Medulla oblongata (tissue), 1 donor: Measurements from ENCODE around the gene SMIM26.
A peak's percentile ranks its signal among the peaks of the same experiment; 100 is the strongest.
"Not testable (repeated sequence)": the region's sequence is repeated elsewhere in the genome, so short reads cannot be mapped to it uniquely, and the experiment has no call there.

Experiments
- DNase-seq: peaks from one replicate; pipeline ENCODE4 v3.0.0-alpha.2; 2015; ENCODE audit errors: extremely low spot score

The SMIM26 gene, protein sequence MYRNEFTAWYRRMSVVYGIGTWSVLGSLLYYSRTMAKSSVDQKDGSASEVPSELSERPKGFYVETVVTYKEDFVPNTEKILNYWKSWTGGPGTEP

DNA sequence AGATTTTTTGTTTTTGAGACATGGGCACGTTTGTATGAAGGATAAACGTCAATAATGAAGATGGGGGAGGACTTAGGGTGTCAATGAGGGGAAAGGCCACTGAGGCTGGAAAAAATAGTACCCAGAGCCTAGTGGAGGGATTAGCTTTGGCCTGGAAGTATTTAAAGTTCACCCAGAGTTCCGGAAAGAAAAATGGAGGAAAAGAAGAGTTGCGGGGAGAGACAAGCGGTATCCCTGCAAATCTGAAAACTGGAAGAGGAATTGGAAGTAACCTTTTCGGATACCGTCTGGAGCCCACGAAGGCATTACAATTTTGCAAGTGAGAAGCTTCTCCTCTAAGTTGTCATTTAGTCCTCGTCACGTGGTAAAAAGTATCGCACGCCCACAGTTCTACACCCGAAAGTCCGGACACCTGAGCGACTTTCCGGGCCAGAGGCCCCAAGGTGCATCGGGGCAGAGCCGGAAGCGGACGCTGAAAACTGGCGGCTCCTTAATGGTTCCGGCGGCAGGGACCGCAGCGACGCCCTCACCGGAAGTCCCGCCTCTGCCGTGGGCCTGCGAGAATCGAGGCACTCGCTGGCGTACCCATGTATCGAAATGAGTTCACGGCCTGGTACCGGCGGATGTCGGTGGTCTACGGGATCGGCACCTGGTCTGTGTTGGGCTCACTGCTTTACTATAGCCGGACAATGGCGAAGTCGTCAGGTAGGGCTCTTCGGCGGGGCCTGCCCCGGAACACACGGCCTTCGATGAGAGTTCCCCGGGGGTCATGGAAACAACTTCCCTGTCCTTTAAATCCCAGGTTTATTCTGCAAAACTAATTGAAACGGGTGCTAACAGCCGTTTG, at the start of gene SMIM26:
Gene SMIM26 (plus strand): TSS at position 541 of the 847 bp plus-strand sequence. CDS start 47 bp downstream, at position 588.
- DNase-seq: peak; percentile 93

DNA sequence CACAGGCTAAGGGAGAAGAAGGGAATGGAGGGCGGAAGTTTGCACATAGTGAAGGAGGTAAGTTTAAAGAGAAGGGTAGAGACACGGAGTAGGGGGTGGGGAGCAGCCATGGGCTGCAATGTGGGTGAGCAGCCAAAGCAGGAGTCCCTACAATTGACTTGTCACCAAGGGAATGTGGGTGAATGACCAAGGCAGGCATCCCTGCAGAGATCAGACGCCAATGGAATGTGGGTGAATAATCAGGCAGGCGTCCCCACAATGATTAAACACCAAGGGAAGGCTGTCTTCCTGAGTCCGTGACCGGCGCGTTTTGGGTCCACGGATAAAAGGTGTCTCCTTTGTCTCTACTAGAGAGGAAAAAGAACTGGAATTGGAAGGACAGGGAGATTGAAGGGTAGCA, 45.2 kb upstream of the SMIM26 start:
- DNase-seq: not testable (repeated sequence)

DNA sequence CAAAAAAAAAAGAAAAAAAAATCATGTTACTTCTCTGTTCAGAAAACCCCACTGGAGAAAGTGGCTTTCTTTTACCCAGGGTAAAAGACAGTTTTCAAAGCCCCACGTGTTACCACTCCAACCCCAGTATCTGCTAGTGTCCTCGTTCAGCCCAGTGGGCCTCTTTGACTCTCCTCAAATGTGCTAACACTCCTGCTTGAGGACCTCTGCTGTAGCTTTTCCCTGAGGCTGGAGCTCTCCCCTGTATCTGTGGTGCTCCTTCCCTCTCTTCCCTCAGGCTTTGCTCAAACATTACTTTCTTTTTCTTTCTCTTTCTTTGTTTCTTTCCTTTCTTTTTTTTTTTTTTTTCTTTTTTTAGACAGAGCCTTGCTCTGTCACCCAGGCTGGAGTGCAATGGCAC, 44.2 kb upstream of the SMIM26 start:
- no peak for DNase-seq

DNA sequence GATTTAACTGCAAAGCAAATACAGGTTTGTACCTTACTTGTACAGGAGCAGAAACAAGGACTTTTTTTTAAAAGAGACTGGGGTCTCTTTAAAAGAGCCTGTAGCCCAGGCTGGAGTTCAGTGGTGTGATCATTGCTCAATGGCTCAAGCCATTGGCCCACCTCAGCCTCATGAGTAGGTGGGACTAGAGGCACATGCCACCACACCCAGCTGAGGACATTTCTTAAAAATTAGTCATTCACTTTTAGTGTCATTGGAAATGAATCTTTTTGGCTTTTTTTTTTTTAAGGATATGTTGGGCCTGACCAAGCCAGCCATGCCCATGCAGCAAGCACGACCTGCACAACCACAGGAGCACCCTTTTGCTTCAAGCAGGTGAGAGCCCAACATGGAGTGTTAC, 42.6 kb upstream of the SMIM26 start:
- no peak for DNase-seq

DNA sequence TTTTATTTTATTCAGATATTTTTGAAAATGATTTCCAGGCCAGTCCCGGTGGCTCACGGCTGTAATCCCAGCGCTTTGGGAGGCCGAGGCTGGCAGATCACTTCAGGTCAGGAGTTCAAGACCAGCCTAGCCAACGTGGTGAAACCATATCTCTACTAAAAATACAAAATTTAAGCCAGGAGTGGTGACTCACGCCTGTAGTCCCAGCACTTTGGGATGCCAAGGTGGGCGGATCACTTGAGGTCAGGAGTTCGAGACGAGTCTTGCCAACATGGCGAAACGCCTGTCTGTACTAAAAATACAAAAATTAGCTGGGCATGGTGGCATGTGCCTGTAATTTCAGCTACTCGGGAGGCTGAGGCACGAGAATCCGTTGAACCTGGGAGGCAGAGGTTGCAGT, 40.5 kb upstream of the SMIM26 start:
- not testable (repeated sequence) for DNase-seq

DNA sequence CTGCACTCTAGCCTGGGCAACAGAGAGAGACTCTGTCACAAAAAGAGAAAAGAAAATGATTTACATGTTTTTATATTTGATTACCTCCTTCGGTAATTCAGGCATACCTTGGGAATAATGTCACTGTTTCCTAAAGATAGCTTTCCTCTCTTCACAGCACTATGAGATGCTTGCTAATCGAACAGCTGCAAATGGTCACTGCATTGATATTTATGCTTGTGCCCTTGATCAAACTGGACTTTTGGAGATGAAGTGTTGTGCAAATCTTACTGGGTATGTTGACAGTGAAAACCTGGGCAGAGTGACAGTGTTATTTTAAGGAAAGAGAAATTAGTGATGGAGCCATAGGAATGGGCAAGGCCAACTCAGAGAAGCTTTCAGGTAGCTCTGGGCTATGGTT, 39.9 kb upstream of the SMIM26 start:
- no peak for DNase-seq

DNA sequence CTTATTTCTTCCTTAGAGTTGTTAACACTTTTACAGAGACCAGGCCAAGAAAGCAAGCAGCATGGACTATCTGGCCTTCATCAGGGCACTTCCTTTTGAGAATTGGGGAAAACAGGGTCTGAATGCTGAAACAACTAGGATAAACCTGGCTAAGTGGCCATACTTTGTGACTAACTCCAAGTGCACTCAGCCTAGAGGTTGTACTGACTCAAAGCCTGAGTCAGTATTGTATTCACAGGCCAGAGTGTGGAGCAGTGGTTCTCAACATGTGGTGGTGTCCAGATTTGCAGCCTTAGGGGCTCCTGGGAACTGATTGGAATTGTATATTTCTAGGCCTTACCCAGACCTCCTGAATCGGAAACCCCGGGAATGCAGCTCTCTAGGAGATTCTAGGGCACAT, 39.4 kb upstream of the SMIM26 start:
- no peak for DNase-seq

DNA sequence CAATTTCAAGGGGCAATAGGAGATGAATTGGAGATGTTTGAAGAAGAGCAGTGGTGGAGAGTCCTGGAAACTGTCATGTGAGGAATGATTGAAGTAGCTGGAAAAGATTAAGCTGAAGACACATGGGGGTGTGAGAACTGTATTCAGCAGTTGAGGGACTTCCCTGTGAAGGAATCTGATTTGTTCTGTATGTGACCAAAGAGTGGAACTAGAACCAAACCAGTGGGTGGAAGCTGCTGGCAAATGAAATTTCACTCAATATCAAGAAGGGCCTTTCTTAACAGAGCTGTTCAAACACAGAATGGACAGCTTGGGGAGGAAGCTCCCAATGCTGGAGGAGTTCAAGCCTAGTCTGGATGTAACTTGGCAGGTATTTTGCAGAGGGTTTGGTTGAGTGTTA, 38.2 kb upstream of the SMIM26 start:
- no peak for DNase-seq

DNA sequence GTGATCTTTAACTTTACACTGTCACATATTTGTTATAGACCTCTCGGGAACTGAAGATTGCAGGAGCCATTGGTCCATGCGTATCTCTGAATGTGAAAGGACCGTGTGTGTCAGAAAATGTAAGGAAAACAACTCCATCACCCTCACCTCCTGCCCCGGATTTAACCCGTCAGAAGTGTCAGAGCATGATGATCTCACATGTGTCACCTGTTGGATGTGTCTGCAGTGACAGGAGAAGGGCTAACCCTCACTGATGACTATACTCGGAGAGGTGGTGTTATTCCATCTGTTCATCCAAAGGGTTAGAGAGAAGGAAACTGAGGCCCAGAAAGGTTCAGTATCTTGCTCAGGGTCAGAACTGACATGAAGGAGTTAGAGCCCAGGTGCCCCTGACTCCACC, 34.6 kb upstream of the SMIM26 start:
- no peak for DNase-seq

DNA sequence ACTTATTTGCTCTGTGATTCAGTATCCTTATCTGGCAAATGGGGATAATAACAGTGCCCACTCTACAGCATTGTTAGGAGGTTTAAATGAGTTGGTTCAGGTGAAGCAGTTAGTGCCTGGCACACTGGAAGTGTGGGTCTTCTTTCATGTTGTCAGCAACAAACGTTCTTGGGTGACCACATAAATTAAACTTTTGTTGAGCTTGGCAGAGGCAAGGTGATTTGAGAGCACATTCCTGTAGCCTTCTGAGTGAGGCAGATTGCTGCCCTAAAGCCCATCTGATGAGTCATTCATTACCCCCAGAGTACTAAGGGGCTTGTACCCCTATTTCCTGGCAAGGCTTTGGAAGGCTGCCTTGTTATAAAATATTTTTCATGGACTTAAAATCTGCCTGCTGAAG, 33.7 kb upstream of the SMIM26 start:
- no peak for DNase-seq

DNA sequence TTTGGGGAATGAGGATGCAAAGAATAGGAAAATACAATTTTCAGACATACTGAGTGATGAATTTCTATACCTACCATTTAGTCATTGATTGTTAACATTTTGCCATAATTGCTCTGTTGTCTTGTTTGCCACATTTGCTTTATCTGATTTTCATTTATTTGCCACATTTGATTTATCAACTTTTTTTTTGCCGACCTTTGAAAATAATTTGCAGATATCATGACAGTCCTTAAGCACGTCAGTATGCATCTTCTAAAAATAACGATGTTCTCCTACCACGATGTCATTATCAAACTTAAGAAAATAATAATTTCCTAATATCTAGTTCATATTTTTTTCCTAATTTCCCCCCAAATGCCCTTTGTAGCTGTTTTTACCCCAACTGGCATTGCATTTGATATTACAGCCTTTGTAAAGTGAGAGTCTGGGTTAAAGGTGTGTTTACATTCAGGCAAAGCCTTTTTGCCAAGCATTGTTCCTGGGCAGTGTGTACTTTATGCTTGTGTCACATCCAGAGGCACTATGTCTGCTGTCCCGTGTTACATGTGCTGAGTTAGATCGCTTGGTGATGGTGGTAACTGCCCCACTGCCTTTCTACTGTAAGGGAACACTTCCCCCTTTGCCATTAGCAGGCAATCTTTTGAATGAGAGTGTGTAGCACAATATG, 33.1 kb upstream of the SMIM26 start:
- no peak for DNase-seq

DNA sequence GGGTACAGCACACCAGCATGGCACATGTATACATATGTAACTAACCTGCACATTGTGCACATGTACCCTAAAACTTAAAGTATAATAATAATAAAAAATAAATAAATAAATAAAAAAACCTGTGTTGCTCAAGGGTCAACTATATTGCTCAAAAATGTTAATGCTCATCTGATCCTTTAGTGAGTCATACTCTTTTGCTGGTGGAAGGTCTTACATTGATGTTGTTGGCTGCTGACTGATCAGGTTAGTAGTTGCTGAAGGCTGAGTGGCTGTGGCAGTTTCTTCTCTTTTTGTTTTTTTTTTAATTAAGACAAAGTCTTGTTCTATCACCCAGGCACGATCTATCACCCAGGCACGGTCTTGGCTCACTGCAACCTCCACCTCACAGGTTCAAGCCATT, 29.6 kb upstream of the SMIM26 start:
- no peak for DNase-seq

DNA sequence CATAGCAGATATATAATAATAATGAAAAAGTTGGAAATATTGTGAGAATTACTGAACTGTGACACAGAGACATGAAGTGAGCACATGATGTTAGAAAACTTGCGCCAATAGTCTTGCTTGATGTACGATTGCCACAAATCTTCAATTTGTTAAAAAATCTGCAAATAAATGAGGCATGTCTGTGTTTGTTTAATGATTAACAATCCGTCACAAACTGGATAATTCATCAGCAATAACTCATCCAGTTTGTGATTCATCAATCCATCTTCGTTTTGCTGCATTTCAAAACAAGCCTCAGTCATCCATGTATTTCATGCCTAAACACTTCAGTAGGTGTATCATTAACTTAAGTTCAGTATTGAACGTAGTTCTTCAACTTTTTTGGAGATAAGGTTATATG, 25.5 kb upstream of the SMIM26 start:
- no peak for DNase-seq

DNA sequence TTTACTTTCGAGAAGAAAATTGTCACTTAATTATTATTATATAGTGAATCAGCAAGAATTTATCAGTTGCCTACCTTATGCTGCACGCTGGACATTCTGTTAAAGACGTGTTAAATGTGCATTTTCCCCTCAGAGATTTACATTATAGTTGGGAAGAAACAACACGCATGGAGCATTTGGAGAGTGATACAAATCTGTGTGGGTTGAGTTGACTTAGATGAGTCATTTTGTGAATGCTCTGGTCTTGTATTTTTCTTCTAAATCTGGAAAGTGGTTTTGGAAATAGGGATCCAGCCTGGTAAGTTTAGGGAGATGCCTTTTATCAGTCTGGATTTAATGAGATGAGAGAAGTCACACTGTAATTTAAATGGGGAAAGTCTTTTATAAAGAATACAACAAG, 24.0 kb upstream of the SMIM26 start:
- no peak for DNase-seq

DNA sequence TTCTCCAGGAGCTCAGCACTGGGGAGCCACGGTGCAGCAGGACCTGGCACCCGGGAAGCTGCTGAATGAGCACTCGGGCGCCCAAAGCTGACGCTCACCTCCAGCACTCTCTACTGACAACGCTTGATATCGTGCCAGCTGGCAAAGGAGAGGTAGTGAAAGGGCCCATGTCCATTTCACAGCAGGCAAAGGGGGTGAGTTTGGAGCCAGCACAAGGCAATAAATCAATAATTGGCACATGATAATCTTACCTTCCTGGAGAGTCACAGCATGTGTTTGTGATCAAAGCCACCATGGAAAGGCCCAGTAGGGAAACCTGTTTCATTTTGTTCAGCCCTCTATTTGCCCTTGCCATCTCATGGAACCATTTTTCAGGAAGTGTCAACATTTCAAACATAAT, 23.3 kb upstream of the SMIM26 start:
- DNase-seq: no peak

DNA sequence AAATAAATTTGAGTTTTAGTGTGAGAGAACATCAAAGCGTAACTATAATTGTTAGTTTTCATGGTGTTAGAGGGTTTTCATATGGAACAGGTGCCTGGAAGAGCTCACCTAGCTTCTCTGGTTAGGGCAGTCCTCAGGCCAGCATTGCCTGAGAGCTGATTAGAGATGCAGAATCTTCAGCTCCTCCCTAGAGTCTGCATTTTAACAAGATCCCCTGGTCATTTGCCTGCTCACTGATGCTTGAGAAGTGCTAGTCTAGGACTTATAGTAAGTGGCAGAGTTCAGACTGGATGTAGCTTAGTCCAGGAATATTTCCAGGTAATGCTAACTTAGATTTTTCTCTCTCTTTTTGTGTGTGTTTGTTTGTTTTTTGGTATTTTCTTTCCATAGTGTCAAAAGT, 21.7 kb upstream of the SMIM26 start:
- no peak for DNase-seq

DNA sequence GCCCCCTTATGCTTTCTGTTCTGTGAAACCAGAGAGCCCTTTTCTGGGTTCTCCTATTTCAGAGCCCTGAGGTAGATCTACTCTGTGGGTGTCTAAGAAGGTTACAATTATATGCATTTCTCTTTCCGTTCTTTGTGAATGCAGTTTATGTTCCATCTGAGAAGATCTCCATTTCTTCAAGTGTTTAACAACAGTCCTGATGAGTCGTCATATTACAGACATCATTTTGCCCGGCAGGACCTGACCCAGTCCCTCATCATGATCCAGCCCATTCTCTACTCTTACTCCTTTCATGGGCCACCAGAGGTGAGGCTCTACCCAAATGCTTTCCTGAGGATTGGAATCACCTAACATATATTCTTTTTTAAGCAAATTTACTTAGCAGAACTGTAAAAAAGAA, 18.8 kb upstream of the SMIM26 start:
- DNase-seq: no peak

DNA sequence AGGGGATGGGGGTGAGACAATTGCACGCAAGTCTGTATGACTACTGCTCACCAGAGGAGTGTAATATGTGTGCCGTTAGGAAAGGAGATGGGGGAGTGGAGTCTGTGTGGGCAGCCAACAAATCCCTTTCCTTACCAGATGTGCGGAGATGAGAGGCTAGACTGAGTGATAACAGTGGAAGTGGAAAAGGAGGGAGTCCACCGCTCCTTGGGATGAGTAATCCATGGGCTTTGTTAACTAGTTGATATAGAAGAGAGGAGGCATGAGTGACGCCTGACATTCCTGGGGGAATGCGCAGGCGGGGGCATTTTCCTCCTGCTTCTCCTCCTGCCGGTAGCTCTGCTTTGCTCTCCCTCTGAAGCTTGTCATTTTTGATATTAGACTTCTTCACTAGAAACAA, 13.5 kb upstream of the SMIM26 start:
- no peak for DNase-seq

DNA sequence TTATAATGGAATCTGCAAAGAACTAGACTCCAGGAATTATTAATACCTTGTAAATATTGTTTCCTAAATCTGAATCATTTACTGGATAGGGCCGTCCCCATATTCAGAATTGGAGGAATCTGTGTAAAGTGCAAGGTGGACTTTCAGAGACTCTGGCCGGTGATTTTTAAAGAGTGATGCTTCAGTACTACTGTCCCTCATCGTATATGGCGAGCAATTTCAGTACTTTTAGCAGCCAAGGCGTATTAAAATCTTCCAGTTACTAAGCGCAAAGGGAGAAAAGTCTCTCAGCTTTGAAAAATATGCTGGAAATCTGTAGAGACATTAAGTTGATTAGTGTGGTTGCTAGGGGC, 483 bp downstream of the SMIM26 start:
- DNase-seq: no peak

DNA sequence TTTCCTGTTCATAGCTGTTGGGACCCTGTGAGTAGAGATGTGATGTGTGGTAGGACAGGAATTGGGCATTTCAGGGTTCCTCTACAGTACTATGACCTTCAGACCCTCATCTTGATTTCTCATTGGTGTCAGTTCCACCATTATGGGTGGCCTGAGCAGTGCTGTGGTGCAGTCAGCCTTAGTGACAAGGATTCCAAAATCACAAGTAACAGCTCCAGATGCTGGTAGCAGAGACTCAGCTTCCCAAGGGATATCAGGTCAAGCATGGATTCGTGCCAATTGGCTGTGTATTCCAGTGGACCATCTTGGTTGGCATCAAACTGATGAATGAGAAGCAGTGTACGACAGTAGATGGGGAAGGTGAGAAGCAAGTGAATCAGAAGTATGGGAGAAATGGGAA, 3.8 kb downstream of the SMIM26 start:
- no peak for DNase-seq

DNA sequence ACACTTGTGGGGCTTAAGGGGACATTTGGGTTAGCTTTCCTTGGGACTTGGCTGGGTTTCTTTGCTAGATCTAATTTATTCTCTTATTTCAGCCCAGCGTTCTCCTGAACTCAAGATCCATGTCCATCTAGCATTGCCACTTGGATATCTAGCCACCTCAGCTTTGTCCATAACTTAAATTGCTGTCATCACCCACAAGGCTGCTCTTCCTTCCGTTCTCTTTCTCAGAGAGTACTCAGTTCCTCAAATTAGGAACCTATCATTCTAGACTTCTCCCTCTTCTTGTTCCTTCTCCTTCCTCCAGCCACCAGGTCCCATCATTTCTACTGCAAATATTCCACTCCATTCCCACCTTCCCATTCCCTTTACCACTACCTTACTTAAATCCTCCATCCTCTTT, 4.3 kb downstream of the SMIM26 start:
- DNase-seq: peak; percentile 25

DNA sequence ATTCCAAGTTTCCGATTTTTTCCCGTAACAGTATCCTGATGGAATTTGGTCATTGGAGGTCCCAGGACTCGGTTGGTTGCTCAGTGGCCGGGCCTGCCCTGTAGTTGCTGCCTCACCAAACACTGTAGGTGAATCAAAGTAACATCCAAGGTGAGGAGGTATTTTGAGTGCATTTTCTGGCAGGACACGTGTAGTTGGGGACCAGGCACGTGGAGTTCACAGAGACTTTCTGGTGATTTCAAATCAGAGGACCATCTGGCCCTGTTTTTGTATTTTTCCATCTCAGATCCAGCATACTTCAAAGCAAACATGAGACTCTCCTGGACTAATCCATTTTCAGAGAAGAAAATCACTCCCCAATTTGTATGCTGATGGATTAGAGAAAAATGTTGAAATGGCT, 10.7 kb downstream of the SMIM26 start:
- no peak for DNase-seq

DNA sequence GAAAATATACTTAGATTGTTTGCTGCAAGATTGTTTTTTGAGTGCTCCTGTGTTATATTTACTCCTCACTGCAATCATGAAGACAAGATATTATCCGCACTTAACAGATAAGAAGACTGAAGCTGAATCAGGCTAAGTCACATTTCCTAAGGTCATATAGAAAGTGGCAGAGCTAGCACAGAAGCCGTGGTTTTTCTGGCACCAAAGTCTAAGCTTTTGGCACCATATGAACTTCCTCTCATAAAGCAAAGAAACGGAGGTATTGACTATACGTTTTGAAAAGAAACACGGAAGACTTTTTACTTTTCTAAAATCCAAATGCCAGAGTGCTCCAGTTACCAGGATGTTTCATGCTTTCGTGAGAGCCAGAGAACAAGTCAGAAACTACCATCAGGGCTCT, 11.3 kb downstream of the SMIM26 start:
- no peak for DNase-seq
